NCI-H146 (cell line): Measurements from ENCODE around the gene H6PD.

ENCODE experiments used
- DNase-seq: peaks from one replicate; lab custom pipeline; 2025; lab: John Stamatoyannopoulos, UW

H6PD gene, protein sequence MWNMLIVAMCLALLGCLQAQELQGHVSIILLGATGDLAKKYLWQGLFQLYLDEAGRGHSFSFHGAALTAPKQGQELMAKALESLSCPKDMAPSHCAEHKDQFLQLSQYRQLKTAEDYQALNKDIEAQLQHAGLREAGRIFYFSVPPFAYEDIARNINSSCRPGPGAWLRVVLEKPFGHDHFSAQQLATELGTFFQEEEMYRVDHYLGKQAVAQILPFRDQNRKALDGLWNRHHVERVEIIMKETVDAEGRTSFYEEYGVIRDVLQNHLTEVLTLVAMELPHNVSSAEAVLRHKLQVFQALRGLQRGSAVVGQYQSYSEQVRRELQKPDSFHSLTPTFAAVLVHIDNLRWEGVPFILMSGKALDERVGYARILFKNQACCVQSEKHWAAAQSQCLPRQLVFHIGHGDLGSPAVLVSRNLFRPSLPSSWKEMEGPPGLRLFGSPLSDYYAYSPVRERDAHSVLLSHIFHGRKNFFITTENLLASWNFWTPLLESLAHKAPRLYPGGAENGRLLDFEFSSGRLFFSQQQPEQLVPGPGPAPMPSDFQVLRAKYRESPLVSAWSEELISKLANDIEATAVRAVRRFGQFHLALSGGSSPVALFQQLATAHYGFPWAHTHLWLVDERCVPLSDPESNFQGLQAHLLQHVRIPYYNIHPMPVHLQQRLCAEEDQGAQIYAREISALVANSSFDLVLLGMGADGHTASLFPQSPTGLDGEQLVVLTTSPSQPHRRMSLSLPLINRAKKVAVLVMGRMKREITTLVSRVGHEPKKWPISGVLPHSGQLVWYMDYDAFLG

DNA sequence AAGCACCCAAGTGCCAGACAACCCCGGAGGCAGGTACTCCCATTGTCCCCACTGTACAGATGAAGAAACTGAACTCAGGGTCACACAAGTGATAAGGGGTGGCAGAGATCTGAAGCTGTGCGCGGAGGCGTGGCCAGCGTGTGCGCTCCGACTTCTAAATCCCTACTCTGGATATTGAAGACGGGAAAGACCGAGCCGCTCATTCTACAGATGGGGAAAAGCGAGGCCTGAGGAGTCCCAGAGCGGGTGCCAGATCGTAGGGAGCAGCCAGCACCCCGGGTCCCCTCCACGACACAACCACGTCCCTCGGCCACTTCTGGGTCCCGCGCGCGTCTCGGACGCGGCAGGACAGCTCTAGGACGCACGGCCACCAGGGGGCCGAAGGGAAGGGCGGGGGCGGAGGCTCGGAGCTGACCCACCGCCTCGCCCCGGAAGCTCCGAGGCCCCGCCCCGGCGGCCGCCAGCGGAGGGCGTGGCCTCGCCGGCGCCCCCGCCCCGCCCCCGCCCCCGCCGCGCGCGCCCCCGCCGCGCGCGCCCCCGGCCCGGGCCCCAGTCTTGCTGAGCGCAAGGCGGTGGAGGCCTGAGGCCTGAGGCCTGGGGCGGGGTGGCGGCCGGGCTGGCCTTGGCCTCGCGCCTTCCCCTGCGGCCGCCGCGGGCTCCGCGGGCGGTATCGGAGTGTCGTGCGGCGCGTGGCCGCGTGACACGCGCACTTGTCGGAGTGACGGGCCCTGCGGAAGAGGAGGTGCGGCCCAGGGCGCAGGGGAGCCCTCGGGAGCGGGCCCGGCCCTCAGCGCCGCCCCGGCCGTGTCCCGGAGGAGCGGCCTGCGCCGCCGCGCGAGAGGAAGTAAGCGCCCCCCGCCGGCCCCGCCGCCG, at the start of gene H6PD:
H6PD (plus strand) TSS at position 552 of the 873 bp plus-strand sequence. CDS start 10,161 bp downstream, outside the sequence.
- peak; percentile 15 for DNase-seq

DNA sequence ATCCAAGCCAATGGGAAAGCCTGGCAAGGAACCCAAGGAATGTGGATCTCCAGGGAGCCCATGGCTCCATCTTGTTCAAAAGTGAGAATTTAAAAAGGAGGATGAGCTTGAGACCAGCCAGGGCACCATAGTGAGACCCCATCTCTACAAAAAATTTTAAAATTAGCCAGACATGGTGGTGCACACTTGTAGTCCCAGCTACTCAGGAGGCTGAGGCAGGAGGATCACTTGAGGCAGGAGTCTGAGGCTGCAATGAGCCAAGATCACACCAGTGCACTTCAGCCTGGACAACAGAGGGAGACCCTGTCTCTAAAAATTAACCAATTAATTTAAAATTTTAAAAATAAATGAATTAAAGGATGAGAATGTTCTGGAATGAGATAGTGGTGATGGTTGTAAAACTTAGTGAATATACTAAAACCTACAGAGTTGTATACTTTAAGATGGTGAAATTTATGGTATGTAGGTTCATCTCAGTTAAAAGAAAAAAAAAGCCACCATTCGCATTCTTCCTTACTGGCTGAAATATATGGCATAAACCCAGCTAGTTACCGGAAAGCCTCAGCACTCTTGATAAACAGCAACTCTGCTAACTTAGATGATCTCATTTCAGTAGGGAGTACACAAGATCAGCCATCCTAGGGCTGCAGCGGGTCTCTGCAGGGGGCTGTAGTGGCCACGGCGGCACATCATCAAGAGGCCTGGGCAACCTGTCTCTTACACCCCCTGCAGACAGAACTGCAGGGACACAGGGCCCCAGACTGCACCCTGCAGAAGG, 48.3 kb upstream of the H6PD start:
- DNase-seq = no peak

DNA sequence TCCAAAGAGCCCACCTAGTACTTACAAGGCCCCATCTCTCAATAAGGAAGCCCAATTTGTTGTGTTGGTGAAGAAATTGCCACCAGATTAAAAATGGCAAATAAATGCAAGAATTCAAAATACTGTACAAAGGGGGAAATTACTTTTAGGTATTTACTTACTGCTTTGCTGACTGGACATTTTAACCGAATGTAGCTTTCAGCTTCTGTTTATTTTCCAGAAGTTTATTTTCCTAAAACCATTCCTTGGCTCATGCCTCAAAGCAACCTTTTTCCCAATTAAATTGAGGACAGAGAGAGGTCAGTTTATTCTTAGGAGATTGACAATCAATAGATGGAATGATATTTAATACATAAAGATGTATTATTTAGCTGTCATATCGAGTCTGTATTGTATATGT, 47.6 kb upstream of the H6PD start:
- DNase-seq = no peak

DNA sequence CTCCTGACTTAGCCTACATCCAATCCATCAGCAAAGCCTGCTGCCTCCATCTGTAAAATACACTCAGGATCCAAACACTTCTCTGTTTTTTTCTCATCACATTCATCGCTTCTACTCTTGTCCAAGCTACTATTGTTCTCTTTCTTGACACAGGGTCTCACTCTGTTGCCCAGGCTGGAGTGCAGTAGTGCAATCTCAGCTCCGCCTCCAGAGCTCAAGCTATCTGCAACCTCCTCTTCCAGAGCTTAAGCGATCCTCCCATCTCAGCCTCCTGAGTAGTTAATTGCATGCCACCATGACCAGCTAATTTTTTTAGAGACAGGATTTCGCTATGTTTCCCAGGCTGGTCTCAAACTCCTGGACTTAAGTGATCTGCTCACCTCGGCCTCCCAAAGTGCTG, 44.3 kb upstream of the H6PD start:
- DNase-seq = no peak

DNA sequence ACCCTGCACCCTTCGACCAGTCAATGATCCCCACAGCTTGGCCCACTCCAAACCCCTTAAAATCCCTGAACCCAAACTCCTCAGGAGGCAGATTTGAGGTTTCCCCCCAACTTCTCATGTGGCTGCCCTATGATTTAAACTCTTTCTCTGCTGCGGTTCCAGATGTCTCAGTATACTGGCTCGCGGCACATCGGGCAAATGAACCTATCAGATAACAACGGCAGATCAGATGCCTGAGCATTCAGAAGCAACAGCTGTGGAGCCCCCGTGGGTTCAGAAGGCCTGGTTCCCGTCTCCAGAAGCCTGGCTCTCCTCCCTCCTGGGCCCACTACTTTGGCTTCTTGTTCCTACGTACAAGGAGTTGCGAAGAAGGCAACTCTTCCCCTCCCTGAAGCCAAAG, 43.3 kb upstream of the H6PD start:
- no peak for DNase-seq

DNA sequence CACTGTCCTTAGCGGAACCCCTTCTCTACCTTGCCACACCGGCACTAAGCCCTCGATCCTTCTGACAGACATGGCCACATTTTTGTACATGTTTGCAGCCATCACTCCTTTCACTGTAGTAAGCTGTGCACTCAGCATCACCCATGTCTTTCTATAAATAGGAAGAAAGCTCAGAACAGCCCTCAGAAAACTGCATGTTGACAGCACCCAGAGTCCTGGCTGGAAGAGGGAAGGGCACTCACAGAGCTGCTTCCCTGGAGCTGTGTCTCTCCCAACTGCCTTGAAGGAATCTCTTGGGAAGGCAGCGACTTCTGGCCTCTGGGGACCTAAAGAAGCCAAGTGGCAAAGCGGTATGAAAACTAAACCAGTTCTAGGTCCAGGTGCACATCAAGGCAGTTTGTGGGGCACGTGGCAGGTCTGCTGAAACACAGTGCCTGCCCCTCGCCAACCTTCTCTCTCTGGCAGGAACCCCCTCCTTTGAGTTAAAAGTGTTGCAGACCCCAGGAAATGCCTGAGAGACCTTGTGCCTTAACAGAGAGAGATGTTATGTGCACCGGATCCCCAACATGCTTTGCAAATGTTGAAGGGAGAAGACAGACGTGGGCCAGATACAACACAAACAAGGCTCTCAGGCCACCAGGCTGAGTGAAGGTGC, 41.9 kb upstream of the H6PD start:
- no peak for DNase-seq

DNA sequence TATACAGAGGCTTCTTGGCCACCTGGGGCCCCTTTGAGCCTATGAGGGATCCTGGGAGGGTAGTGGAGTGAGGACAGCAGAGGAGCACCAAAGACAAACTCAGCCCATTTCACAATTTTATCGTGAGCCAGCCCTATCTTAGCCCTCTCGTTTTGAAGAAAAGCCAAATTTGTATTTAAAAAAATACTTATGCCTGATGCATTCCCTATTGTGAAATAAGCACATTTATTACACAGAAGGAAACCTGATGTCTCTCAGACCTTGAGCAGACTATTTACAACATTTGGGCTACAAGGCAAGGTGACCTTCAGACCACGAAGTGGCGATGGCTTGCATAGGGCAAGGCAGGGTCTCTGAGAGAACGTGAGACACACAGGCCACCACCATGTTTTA, 41.3 kb upstream of the H6PD start:
- DNase-seq = no peak

DNA sequence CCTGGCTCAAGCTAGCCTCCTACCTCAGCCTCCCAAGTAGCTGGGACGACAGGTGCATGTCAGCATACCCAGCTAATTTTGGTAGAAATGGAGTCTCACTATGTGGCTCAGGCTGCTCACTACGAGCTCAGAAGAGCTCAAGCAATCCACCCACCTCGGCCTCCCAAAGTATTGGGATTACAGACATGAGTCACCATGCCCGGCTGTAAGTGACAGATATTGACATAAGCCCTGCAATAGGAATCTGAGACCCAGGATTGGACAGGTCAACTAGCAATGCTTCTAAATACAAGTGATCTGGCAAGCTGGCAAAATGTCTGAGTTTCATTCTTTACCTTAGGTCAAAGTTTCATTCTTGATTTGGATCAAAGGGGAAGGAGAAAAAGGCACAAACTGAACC, 40.5 kb upstream of the H6PD start:
- no peak for DNase-seq

DNA sequence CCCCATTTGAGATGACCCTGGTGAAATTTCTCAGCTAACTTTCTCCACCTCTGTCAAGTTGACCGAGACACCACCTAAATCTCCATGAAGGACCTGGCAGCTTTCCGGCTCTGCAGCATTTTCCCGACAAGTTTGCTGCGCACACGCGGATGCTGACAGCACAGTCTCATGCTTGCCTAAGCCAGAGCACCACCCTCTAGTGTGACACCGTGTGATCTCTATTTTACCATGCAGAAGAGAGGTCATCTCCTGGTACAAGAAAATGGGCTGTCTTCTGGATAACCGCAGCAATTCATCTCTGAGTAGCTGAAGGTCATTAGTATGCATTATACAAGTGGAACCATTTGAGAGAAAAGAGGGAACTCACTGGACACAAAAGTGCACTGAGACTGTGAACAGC, 38.9 kb upstream of the H6PD start:
- no peak for DNase-seq

DNA sequence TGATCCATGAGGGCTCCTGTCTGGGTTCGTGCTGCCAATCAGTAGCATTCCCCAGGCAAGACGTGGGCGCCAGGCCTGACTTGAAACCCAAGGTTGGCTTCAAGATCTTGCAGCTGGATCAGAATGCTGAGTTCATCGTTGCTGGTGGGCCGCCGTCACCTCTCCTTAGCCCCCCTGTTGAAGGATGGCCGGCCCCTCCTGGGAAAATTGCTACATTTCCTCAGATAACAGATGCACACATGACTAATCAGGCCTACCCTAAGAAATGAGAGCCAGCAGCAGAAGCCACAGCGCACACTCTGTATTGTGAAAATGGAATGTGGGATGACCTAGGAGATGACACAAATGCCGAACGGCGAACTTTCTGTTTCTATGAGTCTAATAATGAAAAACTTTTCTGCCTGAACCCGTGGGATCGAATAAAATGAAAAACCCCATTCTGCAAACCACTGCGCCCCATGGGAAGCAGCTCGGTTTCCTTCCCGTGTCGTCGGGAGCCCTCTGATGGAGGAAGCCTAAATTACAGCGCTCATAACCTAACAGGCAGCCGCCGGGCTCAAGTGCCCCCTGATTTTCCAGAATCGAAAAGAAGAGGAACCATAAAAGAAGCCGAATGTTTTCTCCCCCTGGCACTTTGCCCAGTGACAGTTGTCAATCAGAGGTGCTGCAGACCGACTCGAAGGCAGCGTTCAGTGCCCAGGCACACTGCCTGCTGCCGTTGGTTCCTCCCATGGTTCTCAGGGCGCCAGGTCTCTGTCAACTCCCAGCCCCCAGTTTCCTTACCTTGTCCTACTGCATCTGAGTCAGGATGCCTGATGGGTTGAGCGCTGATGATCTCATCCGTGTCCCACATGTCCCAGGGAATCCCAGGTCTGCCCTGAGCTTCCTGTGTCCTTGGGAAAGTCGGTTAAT, 38.2 kb upstream of the H6PD start:
- DNase-seq = peak; percentile 0

DNA sequence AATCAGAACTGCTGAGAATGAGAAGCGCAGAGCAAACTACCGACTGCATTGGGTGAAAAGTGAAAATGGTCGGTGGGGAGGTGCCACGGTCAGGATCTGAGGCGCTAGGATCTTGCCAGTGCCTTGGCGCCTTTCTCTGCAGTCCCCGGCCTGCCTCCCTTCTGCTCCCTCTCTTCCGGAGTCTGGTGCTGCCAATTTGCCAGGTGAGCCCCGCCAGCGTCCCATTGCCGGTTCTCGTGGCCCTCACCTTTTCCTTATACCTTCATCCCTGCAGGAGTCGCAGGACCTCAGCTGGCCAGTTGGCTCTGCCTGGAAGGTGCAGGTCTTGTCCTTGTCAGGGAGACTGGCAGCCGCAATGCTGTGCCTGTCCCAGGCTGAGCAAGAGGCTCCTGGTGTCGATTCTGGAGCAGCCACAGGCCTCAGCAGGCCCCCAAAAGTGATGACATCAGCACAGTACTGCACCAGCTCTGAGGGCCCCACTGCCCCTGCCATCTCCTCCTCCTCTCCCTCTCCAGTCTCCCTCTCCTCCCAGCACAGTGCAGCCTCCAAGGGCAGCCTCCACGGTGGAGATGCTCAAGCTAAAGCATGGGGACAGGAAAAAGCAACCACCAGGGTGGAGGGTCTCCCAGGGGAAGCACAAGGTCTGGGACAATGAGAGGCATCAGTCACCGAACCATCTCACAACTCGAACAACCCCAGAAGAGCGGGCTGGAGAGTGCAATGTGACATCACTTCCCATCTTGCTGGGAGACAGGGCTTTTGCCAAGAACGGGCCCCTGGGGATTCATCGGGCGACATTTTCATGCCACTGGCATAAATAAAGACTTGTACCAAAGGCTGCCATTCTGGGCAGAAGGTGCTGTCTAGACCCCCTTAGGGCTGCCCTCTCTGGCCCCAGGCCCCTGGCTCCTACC, 37.1 kb upstream of the H6PD start:
- DNase-seq = no peak

DNA sequence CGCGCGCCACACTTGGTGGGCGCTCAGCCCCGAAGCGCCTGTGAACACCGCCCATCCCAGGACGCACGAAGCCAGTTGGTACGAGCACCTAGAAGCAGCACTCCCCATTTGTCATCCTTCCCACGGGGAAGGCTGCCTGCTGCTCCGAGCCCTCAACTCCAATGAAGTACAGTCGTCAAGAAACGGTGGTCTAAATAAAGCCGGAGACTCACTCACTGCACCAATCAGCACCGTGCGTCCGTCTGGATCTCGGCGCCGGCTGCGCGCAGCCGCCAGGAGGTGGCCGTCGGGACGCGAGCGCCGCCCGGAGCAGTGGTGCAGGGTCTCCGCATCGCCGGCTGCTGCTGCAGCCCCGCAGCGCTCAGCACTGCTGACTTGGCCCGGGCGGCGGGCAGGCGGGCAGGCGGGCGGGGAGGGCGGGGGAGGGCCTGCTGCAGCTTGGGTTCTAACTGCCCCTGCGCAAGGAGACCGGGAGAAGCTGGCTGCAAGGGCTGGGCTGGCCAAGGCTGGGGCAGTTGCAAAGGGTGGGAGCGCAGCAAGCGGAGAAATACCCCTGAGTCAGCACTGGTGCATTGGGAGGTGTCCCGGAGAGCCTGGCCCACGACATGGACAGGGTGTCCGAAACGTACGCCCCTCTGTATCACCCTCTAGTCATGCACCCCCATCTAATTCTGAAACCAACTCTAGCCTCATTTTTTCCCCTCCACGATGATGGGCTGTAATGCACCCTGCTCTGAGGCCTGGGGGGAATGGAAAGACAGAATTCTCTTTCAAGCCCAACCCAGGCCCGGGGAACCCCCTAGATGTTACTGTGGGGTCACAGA, 35.8 kb upstream of the H6PD start:
- no peak for DNase-seq

DNA sequence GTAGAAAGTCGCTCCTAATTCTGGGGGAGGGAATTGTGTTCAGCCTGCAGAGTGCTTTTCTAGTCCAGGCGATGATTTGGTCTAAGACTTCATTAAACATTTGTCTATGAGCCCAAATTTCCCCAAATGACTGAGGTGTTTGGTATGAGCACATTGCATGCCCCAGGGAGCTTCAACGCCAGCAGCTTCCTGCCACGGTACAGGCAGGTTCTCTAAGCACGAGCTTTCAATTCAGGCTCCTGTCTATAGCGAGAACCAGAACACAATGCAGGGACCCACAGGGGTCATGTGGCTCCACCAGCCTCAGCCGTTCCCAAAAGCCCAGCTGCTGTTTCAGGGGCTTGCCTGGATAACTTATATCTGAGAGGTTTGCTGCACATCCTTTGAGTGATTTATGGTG, 34.1 kb upstream of the H6PD start:
- no peak for DNase-seq

DNA sequence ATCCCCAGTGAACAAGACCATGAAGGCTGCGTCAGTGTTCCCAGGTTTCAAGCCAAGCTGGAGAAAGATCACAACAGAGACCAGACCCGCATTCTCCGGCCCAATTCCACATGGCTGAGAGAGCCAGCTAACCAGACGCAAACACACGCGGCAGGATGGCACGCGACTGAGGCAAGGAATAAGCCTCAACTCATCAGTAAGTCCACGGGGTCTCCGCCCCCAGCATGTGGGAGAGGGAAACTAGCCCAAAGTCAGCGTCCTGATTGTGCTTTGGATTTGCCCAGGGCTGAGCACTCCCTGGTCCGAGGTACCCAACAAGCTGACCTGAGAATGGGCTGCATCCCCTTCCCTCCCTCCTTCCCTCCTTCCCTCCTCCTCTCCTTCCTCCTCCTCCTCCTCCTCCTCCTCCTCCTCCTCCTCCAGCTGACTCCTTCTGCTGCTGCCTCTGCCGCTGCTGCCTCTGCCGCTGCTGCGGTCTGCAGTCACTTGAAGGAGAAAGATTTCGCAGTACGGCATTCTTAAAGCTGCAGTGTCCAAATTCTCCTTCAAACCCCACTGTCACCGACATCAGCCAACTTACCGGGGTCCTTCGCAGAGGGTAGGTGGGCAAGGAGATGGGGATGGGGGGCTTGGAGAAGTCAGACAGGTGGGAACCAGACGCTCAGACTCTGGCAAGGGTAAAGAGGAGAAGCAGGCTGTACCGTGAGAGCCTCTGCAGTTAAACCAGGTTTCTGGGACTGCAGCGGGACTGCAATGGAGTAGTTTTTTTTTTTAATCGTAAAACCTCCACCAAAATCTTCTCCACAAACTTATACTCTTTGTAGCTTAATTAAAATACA, 33.0 kb upstream of the H6PD start:
- DNase-seq = no peak

DNA sequence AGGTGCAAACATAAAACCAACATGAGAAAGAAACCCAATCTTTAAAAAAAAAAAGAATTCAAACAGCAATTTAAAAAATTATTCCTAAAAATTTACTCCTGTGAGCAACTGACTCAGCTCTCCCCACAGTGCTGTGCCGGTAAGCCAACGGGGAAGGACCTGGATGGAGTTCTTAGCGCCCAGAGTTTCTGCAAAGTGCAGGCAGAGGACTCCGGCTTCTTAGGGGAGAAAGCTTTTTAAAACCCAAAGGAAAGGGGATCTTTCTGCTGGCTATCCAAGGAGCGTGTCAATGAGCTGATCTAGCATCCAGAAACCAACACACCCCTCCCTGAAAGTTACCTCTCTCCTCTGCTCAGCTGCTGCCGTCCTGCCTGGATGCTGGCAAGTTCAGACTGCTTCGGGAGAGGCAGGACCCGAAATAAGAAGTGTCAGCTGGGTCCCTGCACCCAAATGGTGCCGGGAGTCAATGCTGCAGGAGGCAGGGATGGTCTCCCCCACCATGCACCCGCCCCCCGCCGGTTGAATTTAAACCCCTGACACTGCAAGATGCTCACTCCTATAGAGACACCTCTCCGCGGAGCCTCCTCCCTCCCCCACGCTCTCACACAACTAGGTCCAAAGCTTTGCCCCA, 32.2 kb upstream of the H6PD start:
- DNase-seq = no peak

DNA sequence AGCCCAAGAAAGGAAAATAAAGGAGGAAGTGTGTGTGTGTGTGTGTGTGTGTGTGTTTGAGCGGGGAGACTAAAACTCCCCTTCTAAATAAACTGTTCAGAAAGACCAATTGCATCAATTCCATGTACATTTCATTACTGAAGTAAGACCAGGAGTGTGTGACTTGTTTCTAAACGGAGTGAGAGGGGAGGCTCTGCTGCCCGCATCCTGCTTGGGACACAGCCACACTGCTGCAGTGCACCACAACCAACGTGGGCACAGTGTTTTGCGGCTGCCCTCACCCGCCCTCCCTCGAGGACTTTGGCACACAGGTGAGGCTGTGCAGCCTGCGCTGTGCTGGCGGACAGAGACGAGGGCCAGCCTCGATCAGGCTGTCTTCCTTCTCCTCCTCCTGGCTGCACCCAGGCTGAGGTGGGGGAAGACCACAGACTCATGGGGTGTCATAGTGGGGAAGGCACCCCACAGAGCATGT, 31.0 kb upstream of the H6PD start:
- DNase-seq = no peak
